HG03066 (cell line): ENCODE results near the gene KCTD21.
"Not testable (repeated sequence)": the region's sequence is repeated elsewhere in the genome, so short reads cannot be mapped to it uniquely, and the experiment has no call there.

Source experiments
- ATAC-seq: cut with Tn5 transposase; IDR thresholded peaks from one replicate; pipeline ENCODE4 v1.9.1; 2021; ENCODE audit warnings: low read depth; ENCODE audit not compliant: unreplicated experiment

The KCTD21 gene, protein sequence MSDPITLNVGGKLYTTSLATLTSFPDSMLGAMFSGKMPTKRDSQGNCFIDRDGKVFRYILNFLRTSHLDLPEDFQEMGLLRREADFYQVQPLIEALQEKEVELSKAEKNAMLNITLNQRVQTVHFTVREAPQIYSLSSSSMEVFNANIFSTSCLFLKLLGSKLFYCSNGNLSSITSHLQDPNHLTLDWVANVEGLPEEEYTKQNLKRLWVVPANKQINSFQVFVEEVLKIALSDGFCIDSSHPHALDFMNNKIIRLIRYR

DNA sequence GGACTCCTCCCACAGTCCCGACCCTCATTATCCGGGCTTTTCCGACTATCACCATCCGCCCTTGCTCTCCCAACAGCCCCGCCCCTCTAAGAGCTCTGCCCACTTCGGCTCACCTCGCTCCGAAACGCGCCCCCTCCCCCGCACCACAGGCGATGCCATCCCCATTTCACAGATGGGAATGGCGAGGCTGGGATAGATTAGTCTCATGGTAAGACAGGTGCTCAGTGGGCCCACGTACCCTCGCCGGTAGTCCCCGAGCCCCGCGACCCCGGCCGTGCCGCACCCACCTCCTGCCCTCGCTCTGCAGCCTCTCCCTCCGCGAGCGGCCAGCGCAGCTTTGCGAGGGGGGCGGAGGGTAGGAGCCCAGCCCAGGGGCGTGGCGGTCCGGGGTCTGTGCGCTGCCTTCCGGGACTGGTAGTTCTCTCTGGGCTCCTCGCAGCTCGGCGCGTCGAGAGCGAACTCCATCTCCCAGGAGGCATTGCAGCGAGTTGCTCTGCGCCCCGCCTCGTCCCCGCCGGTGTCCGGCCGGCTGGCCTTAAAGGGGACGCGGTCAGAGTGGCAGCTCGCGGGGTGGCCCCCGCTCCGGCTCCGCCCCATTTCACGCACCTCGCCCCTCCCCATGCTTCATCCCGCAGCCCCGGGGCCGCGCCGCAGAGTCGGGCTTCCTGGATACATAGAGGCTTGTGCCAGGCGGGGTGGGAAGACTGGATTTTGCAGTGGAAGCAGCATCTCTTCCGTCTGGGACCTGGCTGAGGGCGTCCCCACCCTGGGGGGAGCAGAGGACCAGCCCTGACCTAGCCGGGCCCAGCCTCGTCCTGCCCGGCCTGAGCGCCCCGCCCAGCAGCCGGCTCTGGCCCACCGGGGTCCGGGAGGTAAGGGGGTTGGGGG lies at the start of gene KCTD21, which contains the start of gene USP35:
KCTD21 (minus strand) TSS at position 341 of the 888 bp plus-strand sequence. CDS start 14,072 bp downstream, outside the sequence.
USP35 (plus strand) TSS at position 634 of the 888 bp plus-strand sequence. CDS start 7,327 bp downstream, outside the sequence.
- ATAC-seq = peak; percentile 95

GRCh38 chr11:78237293-78238046 lies 49.0 kb upstream of the KCTD21 start:
- no peak for ATAC-seq

- ATAC-seq = no peak
Observed at GRCh38 chr11:78234006-78234405, 45.6 kb upstream of the KCTD21 start.

- ATAC-seq = not testable (repeated sequence)
Observed at GRCh38 chr11:78233046-78233445, 44.6 kb upstream of the KCTD21 start.

DNA sequence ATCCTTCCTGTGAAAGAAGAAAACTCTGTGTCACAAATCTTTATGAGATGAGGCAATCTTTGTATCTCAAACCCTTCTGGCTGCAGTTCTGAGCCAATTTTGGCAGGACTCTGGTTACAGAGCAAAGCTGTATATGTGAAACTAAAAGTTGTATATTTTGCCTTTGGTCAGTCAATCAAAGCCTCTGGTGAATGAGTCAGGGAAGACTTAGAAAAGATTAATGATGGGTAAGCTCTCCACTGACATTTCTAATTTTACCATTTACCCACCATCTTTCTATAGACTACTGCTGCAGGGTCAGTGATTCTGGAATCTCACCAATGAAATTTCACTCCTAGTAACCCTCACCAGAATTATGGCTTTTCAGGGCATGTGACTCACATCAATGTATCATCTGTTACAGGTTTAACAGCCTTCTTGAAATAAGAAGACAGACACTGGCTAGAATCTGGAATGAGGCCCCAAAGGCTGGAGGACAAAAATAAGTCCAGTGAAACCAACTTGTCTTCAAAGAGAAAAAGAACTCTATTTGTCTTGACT lies 43.6 kb upstream of the KCTD21 start:
- ATAC-seq = no peak

DNA sequence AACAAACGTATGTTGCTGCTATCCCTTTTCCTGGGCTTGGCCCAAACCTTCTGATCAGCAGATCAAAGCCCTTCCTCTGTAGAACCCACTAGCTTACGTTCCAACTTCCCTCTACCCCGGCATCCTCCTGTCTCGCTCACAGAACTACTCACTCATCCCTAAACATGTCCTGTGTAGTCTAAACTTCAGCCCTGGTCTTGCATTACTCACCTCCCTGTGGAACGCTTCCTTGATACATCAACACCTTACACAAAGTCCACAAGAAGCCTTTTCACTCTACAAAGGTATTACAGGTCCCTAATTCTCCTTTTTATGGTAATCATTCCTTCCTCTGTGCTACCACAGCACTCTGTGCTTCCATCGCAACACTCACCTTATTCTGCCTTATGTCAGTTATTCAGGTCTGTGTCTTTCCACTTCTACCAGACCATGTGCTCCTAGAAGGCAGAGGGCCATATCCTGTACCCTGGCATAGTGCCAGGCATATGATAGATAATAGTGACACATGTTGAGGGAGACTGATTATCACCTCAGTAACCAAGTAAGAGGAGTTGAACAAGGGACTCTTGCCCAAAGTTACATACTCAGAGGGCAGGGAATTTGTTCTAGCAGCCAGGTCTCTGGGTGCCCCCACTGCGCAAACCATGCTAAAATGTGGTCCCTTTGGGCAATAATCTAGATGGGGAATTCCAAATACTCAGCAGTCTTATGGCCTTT lies 41.9 kb upstream of the KCTD21 start:
- ATAC-seq = no peak

- no peak for ATAC-seq
Observed at GRCh38 chr11:78229106-78229505, 40.7 kb upstream of the KCTD21 start.

- ATAC-seq = peak; percentile 46
Observed at GRCh38 chr11:78228467-78228866, 40.0 kb upstream of the KCTD21 start.

DNA sequence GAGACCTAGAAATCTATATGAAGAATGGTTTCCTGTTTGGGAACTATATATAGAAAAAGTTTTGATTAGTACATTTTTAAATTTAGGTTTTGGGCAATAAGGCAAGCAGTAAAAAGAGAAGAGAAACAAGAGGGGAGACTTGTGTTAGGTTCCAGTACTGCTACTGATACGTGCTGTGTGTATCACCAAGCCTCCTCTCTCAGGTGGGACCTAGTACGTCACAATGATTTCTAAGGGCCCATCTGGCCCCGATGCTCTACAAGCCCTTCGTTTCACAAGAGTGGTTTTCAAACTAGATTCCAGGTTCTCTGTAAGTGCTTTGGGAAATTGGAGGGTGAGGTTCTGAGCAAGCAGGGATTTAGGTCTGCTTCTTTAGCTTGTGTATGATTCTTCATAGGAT lies 39.5 kb upstream of the KCTD21 start:
- peak; percentile 42 for ATAC-seq

DNA sequence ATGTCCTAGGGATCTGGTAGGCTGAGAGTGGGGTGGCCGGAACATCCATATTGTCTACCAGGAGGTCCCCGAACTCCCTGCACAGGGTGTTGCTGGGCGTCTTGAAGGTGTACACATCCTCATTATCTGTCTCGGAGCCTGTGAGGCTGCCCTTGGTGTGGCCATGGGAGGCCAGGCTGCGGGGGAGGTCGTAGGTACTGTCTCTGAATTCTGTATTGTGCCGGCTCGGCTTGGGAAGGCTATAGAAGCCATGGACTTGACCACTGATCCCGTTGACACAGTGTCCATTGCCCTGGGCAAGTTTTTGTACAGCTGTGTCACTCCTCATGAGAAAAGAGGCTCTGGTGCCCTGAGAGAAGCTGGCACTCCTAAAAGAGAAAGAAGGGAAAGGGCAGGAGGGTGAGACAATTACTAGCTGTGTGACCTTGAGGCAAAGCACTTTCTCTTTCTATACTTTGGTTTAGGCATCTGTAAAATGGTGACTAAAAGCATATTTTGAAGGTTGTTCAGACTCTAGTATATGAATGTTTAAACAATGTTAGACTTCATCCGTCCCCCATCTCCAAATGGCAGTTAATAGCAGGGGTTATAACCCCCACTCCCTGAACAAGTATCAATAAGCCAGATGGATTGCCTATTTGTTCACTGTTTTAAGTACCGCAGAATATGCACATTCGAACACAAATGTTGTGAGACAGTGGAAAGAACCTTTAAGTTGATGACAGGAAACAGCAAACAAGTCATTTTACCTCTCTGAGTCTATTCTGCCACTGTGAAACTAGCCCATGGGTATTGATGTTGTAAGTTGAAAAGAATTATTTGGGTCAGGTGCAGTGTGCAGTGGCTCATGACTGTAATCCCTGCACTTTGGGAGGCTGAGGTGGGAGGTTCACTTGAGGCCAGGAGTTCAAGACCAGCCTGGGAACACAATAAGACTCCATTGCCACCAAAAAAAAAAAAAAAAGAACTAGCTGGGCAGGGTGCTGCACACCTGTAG lies 38.6 kb upstream of the KCTD21 start:
- no peak for ATAC-seq

GRCh38 chr11:78224906-78225420 lies 36.5 kb upstream of the KCTD21 start:
- no peak for ATAC-seq

- ATAC-seq = no peak
Observed at GRCh38 chr11:78224506-78224905, 36.1 kb upstream of the KCTD21 start.

GRCh38 chr11:78223320-78223954 lies 35.0 kb upstream of the KCTD21 start:
- peak; percentile 68 for ATAC-seq

DNA sequence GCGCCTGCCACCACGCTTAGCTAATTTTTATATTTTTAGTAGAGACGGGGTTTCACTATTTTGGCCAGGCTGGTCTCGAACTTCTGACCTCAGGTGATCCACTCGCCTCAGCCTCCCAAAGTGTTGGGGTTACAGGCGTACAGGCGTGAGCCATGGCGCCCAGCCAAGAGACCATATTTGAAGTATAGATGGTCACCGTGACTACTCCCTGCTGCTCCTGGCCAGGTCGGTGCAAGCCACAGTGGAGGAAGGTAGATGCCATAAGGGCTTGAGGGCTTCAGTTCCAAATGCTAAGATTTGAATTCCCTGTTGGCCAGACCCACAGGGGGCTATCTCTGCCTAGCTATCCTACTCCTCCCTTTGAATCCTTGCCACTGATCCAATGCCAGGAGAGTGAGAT lies 34.3 kb upstream of the KCTD21 start:
- ATAC-seq = not testable (repeated sequence)

DNA sequence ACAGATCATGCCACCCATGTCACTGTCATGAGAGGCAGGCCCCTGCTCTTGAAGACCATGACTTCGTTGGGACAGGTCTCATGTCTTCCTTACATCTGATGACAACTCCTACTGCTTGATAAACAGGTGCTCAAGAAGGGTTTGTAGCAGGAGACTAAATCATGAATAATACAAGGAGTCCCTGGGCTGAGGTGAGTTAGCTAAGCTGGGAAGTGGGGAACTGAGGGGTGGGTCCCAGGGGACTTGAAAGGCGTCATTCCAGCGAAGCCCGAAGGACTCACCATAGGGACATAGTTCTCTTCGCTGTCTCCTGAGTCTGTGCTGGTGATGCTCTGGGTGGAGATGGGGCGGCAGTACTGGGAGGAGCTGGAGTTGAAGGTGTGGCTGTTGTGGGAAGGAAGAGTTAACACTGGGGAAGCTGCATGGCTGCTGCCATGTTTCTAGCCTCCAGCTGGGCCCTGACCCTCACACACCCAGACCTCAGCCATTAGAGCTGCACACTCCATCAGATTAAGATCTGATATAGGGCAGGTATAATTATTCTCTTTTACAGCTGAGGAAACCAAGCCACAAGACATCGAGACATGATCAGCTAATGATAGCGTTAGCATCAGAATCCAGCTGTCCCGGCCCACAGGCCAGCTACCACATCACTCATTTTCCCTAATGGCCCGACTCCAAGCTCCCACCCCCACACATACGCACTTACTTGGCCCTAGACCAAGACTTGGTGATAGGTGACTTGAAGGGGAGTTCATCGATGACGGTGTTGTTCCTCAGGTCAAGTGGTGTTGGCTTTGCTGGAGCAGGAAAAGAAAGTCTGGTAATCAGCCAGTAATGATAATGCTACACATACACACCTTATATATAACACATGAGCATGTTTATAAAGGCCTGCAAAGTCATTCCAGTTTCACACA lies 33.2 kb upstream of the KCTD21 start:
- ATAC-seq = no peak

GRCh38 chr11:78220218-78221157 lies 32.1 kb upstream of the KCTD21 start:
- ATAC-seq = no peak
